SK-N-SH (cell line): ENCODE data around the gene RAB3GAP2. TPM values are rescaled to one million over a fixed set of nuclear protein-coding genes. Genes with fewer than 3 reads are reported as not detected.

Experiments
- CTCF ChIA-PET: fragments of 300-600, 350-600 bp; formaldehyde crosslinking; extraction: SDS; loops from one replicate; lab custom pipeline; 2021; lab: Yijun Ruan, JAX
- POLR2A ChIA-PET: fragments of 350-600 bp; sonication (Branson Sonifier 250); formaldehyde crosslinking; extraction: SDS; loops from one replicate; lab custom pipeline; 2020; ENCODE audit warnings: antibody characterized with exemption, inconsistent platforms; lab: Yijun Ruan, JAX
- DNase-seq: peaks from one replicate; pipeline ENCODE4 v3.0.0; 2012
- H2AFZ ChIP-seq: fragments of 200-600 bp; sonication (generic); 2 replicates; pipeline ENCODE4 v1.8.1; 2016; ENCODE audit warnings: antibody characterized with exemption, mild to moderate bottlenecking, low read depth
- H3F3A ChIP-seq: fragments of 200-600 bp; sonication (generic); replicated peaks from 2 replicates; pipeline ENCODE3; 2016; ENCODE audit warnings: antibody characterized with exemption, mild to moderate bottlenecking; ENCODE audit not compliant: insufficient read depth
- H3K27ac ChIP-seq, 2 experiments: fragments of 200-500 bp in 1 of 2; fragments of 200-600 bp in 1 of 2; sonication (Bioruptor generic) in 1 of 2; sonication (generic), shearing (Covaris generic) in 1 of 2; 2 replicates each; pipeline versions ENCODE4 v1.5.1 to v1.6.1; 2014 to 2016; ENCODE audit warnings: low read depth in 2 of 2, inconsistent platforms in 1 of 2, low read length in 1 of 2, mild to moderate bottlenecking in 1 of 2, mixed read lengths in 1 of 2
- H3K27me3 ChIP-seq: fragments of 200-600 bp; sonication (generic), shearing (Covaris generic); 2 replicates; pipeline ENCODE4 v1.6.1; 2016; ENCODE audit warnings: mixed run types; ENCODE audit not compliant: insufficient read depth
- H3K36me3 ChIP-seq, 2 experiments: fragments of 200-500 bp in 1 of 2; fragments of 200-600 bp in 1 of 2; sonication (Bioruptor generic) in 1 of 2; sonication (generic) in 1 of 2; replicated peaks in 1 of 2; 2 replicates each; pipeline versions ENCODE3 to v1.5.1; 2014 to 2016; ENCODE audit warnings: low read length in 1 of 2, mild to moderate bottlenecking in 1 of 2; ENCODE audit not compliant: insufficient read depth in 2 of 2, control insufficient read depth in 1 of 2
- H3K4me1 ChIP-seq, 2 experiments: fragments of 200-500 bp in 1 of 2; fragments of 200-600 bp in 1 of 2; sonication (Bioruptor generic) in 1 of 2; sonication (generic), shearing (Covaris generic) in 1 of 2; 2 replicates each; pipeline versions ENCODE4 v1.5.1 to v1.6.1; 2014 to 2016; ENCODE audit warnings: low read depth in 1 of 2, low read length in 1 of 2, mixed run types in 1 of 2; ENCODE audit not compliant: insufficient read depth in 2 of 2, control insufficient read depth in 1 of 2
- H3K4me2 ChIP-seq: fragments of 200-600 bp; sonication (generic), shearing (Covaris generic); 2 replicates; pipeline ENCODE4 v1.6.1; 2017; ENCODE audit warnings: mixed run types
- H3K4me3 ChIP-seq, 2 experiments: fragments of 200-500 bp in 1 of 2; fragments of 200-600 bp in 1 of 2; sonication (Bioruptor generic) in 1 of 2; sonication (generic), shearing (Covaris generic) in 1 of 2; 2 replicates each; pipeline versions ENCODE4 v1.5.1 to v1.8.1; 2014 to 2016; ENCODE audit warnings: low read depth in 2 of 2, inconsistent platforms in 1 of 2, low read length in 1 of 2, mild to moderate bottlenecking in 1 of 2, mixed read lengths in 1 of 2, moderate library complexity in 1 of 2
- H3K79me2 ChIP-seq: fragments of 200-600 bp; sonication (generic); 2 replicates; pipeline ENCODE4 v1.8.1; 2017; ENCODE audit warnings: mild to moderate bottlenecking; ENCODE audit not compliant: insufficient read depth
- H3K9ac ChIP-seq: fragments of 200-600 bp; sonication (generic); 2 replicates; pipeline ENCODE4 v1.6.1; 2017; ENCODE audit warnings: mixed run types
- H3K9me2 ChIP-seq: fragments of 200-600 bp; sonication (generic); 2 replicates; pipeline ENCODE4 v1.6.1; 2017; ENCODE audit warnings: mixed run types
- H3K9me3 ChIP-seq: fragments of 200-600 bp; sonication (generic); 2 replicates; pipeline ENCODE4 v1.6.1; 2017; ENCODE audit warnings: mixed run types, mild to moderate bottlenecking, moderate library complexity
- H4K20me1 ChIP-seq: fragments of 200-600 bp; sonication (generic); 2 replicates; pipeline ENCODE4 v1.6.1; 2017; ENCODE audit warnings: mild to moderate bottlenecking, mixed run types; ENCODE audit not compliant: insufficient read depth
- CHD2 ChIP-seq: fragments of 150-350 bp; IDR thresholded peaks from 2 replicates; pipeline ENCODE4 v1.6.1; 2018; ENCODE audit warnings: low read length; ENCODE audit not compliant: partially characterized antibody
- ELF1 ChIP-seq: IDR thresholded peaks from 2 replicates; pipeline ENCODE4 v1.4.0; 2012
- EP300 ChIP-seq, 2 experiments: IDR thresholded peaks; 2 replicates each; pipeline versions ENCODE4 v1.4.0 to v1.6.1; 2012; ENCODE audit warnings: borderline replicate concordance in 1 of 2, low read depth in 1 of 2, low read length in 1 of 2
- FOSL2 ChIP-seq: IDR thresholded peaks from 2 replicates; pipeline ENCODE4 v1.4.0; 2012; ENCODE audit warnings: low read depth, mild to moderate bottlenecking, moderate library complexity, borderline replicate concordance
- FOXM1 ChIP-seq: IDR thresholded peaks from 2 replicates; pipeline ENCODE4 v1.4.0; 2012; ENCODE audit warnings: low read depth, mild to moderate bottlenecking
- GABPA ChIP-seq: IDR thresholded peaks from 2 replicates; pipeline ENCODE4 v1.4.0; 2012; ENCODE audit warnings: low read depth, mild to moderate bottlenecking
- JUND ChIP-seq: IDR thresholded peaks from 2 replicates; pipeline ENCODE4 v1.4.0; 2012
- MEF2A ChIP-seq: IDR thresholded peaks from 2 replicates; pipeline ENCODE4 v1.4.0; 2012; ENCODE audit warnings: low read depth, borderline replicate concordance
- MXI1 ChIP-seq: IDR thresholded peaks from 2 replicates; pipeline ENCODE4 v1.6.1; 2012; ENCODE audit warnings: mild to moderate bottlenecking, low read depth, low read length, improper control_type of control experiment
- NFIC ChIP-seq: IDR thresholded peaks from 2 replicates; pipeline ENCODE4 v1.4.0; 2012; ENCODE audit warnings: borderline replicate concordance
- NRF1 ChIP-seq: IDR thresholded peaks from 2 replicates; pipeline ENCODE4 v1.6.1; 2012; ENCODE audit warnings: low read depth, mild to moderate bottlenecking, low read length
- POLR2AphosphoS5 ChIP-seq: IDR thresholded peaks from 2 replicates; pipeline ENCODE4 v1.6.1; 2012; ENCODE audit warnings: low read depth, low read length
- RXRA ChIP-seq: IDR thresholded peaks from 2 replicates; pipeline ENCODE4 v1.4.0; 2012; ENCODE audit warnings: low read depth, mild to moderate bottlenecking, borderline replicate concordance
- TCF12 ChIP-seq: IDR thresholded peaks from 2 replicates; pipeline ENCODE4 v1.4.0; 2012
- TEAD4 ChIP-seq: IDR thresholded peaks from 2 replicates; pipeline ENCODE4 v1.4.0; 2012; ENCODE audit warnings: mild to moderate bottlenecking, borderline replicate concordance; ENCODE audit not compliant: insufficient read depth
- YY1 ChIP-seq: IDR thresholded peaks from 2 replicates; pipeline ENCODE4 v1.4.0; 2012; ENCODE audit warnings: low read depth, mild to moderate bottlenecking
- WGBS: methylation state at CpG from one replicate; pipeline ENCODE4 v1.1.6; 2017; ENCODE audit warnings: low lambda C conversion rate; 5-methylcytosine and 5-hydroxymethylcytosine counted together
- polyA plus RNA-seq, 3 experiments: library from polyadenylated mRNA; depleted of rRNA; stranded (reverse); fragments of >200 nt; gene quantifications; 2 replicates each; pipeline ENCODE4 v1.2.3, GENCODE V29; 2012
- TF ChIP-seq, protein P1 (sequence below): IDR thresholded peaks from 2 replicates; pipeline ENCODE4 v1.6.1; 2012; ENCODE audit warnings: mild to moderate bottlenecking, low read depth, low read length, moderate library complexity
- TF ChIP-seq, protein P2 (sequence below): IDR thresholded peaks from 2 replicates; pipeline ENCODE4 v1.4.0; 2012; ENCODE audit warnings: low read depth
- TF ChIP-seq, protein P3 (sequence below): fragments of 150-350 bp; IDR thresholded peaks from 2 replicates; pipeline ENCODE4 v1.6.1; 2016; ENCODE audit warnings: mild to moderate bottlenecking, low read depth, low read length
- TF ChIP-seq, protein P4 (sequence below): IDR thresholded peaks from 2 replicates; pipeline ENCODE4; 2012

RAB3GAP2 gene
- polyA plus RNA-seq, 1 of the 3 experiments (the other 2 are of a cell fraction): 9.3 TPM

DNA sequence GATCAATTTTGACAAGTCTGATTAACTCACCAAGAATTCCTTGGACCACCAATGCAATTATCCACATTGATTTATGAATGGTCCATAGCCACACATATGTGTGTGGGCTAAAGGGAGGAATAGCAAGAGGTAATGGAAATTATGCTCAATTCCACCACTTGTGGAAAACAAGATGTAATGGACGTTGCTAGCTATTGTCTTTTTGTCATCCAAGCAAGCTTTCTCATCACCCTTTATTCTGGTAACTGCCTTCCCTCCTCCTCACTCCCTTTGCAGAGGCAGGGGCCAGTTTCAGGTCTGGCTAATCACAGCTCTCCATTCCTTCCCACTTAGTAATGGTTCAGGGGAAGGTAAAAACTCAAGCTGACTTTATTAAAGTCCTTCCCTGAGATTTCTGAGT, 24.7 kb upstream of the RAB3GAP2 start (continued):
- TF ChIP-seq, protein P1, sequence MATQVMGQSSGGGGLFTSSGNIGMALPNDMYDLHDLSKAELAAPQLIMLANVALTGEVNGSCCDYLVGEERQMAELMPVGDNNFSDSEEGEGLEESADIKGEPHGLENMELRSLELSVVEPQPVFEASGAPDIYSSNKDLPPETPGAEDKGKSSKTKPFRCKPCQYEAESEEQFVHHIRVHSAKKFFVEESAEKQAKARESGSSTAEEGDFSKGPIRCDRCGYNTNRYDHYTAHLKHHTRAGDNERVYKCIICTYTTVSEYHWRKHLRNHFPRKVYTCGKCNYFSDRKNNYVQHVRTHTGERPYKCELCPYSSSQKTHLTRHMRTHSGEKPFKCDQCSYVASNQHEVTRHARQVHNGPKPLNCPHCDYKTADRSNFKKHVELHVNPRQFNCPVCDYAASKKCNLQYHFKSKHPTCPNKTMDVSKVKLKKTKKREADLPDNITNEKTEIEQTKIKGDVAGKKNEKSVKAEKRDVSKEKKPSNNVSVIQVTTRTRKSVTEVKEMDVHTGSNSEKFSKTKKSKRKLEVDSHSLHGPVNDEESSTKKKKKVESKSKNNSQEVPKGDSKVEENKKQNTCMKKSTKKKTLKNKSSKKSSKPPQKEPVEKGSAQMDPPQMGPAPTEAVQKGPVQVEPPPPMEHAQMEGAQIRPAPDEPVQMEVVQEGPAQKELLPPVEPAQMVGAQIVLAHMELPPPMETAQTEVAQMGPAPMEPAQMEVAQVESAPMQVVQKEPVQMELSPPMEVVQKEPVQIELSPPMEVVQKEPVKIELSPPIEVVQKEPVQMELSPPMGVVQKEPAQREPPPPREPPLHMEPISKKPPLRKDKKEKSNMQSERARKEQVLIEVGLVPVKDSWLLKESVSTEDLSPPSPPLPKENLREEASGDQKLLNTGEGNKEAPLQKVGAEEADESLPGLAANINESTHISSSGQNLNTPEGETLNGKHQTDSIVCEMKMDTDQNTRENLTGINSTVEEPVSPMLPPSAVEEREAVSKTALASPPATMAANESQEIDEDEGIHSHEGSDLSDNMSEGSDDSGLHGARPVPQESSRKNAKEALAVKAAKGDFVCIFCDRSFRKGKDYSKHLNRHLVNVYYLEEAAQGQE: no peak
- TF ChIP-seq FOXM1 (no peak), CHD2 (no peak), POLR2AphosphoS5 (no peak), MXI1 (no peak)

DNA sequence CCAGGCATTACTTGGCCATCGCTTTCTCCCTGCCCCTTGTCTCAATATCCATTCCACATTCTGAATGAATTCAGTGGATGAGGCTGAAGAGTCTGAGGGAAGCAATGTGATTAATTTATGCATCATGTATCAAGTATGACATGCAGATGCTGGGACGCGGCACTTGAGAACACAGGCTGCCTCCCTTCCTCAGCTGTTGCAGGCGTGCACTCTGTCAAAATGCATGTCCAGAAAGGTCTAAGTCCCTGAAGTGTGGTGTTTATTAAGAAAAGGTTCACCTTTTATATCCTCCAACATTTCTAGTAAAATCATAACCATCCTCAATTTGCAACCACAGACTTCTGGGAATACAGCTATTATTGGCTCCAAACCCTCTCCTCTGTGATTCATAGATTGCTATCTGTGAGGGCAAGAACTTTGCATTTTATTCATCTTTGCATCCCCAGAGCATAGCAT, 22.6 kb upstream of the RAB3GAP2 start:
- ChIA-PET CTCF (interaction anchor here (2.0 to 5.0 kb wide), 3 partner anchors 11 to 482 kb away, joined by 5 to 76 read pairs (median 7); no protein-coding TSS in a partner anchor), POLR2A (no interaction called here)
- no peaks in the 10 kb centered on the region for H3K36me3 ChIP-seq
- no peaks in the 10 kb centered on the region for H3K79me2 ChIP-seq
- peak overlapping the region; percentile 76; a peak in 3 of 4 replicates for H3K27ac ChIP-seq
- H3K4me3 ChIP-seq: peak overlapping the region; percentile 22 to 48; a peak in 2 of 4 replicates
- H3K4me2 ChIP-seq: peak overlapping the region; percentile 68
- no peaks in the 10 kb centered on the region for H3K9me3 ChIP-seq
- TF ChIP-seq EP300 (IDR thresholded peaks at IDR 0.05; ENCODE audit: borderline replicate concordance in 1 of 2, low read depth in 1 of 2, low read length in 1 of 2) (peak; percentile 33 to 85; a peak in 3 of 4 replicates), TEAD4 (peak; percentile 86), RXRA (peak; percentile 94), ELF1 (no peak), TCF12 (peak; percentile 90), FOSL2 (peak; percentile 80), POLR2AphosphoS5 (peak; percentile 62; the same call in 1 of the 2 replicates), YY1 (0 out of 2 replicates have a peak, but pooled peaks have one; percentile 23), NRF1 (no peak), FOXM1 (peak; percentile 75; the same call in 1 of the 2 replicates), GABPA (no peak), JUND (peak; percentile 88), MEF2A (peak; percentile 95), NFIC (peak; percentile 87)
- TF ChIP-seq, protein P1: no peak
- TF ChIP-seq, protein P2, sequence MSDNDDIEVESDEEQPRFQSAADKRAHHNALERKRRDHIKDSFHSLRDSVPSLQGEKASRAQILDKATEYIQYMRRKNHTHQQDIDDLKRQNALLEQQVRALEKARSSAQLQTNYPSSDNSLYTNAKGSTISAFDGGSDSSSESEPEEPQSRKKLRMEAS: peak; percentile 47; the same call in 1 of the 2 replicates
- TF ChIP-seq, protein P3, sequence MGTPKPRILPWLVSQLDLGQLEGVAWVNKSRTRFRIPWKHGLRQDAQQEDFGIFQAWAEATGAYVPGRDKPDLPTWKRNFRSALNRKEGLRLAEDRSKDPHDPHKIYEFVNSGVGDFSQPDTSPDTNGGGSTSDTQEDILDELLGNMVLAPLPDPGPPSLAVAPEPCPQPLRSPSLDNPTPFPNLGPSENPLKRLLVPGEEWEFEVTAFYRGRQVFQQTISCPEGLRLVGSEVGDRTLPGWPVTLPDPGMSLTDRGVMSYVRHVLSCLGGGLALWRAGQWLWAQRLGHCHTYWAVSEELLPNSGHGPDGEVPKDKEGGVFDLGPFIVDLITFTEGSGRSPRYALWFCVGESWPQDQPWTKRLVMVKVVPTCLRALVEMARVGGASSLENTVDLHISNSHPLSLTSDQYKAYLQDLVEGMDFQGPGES: no peak
- TF ChIP-seq, protein P4, sequence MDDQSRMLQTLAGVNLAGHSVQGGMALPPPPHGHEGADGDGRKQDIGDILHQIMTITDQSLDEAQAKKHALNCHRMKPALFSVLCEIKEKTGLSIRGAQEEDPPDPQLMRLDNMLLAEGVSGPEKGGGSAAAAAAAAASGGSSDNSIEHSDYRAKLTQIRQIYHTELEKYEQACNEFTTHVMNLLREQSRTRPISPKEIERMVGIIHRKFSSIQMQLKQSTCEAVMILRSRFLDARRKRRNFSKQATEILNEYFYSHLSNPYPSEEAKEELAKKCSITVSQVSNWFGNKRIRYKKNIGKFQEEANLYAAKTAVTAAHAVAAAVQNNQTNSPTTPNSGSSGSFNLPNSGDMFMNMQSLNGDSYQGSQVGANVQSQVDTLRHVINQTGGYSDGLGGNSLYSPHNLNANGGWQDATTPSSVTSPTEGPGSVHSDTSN: peak; percentile 90
- WGBS: 11% methylated on average over 4 of the region's 4 CpGs
- DNase-seq: no peak
- peaks cover 12% of the 10 kb centered on the region for H3F3A ChIP-seq
- peak overlapping the region; percentile 4; the same call in 1 of the 2 replicates for H3K9ac ChIP-seq
- peak overlapping the region; percentile 67; the same call in 1 of the 2 replicates for H2AFZ ChIP-seq
- H3K27me3 ChIP-seq: no peaks in the 10 kb centered on the region
- H3K9me2 ChIP-seq: no peaks in the 10 kb centered on the region
- peaks cover 7 to 13% of the 10 kb centered on the region in 2 experiments; a peak in 3 of 4 replicates for H3K4me1 ChIP-seq
- H4K20me1 ChIP-seq: no peaks in the 10 kb centered on the region
